HG02943 (cell line): Measurements from ENCODE around the gene LHX3.

Experiments
- ATAC-seq: cut with Tn5 transposase; IDR thresholded peaks from one replicate; pipeline ENCODE4 v1.9.1; 2021; ENCODE audit warnings: mild to moderate bottlenecking, low read depth, moderate library complexity; ENCODE audit not compliant: unreplicated experiment

The LHX3 gene

GRCh38 chr9:136204838-136205706 lies at the start of gene LHX3:
TSS of gene LHX3 (minus strand) at chr9:136205128. CDS start at chr9:136205012, 116 bp downstream.
- ATAC-seq: no peak

- no peak for ATAC-seq
Observed at GRCh38 chr9:136253246-136254130, 48.6 kb upstream of the LHX3 start.

GRCh38 chr9:136252846-136253245 lies 47.9 kb upstream of the LHX3 start:
- no peak for ATAC-seq

GRCh38 chr9:136252281-136252680 lies 47.4 kb upstream of the LHX3 start:
- no peak for ATAC-seq

- ATAC-seq: no peak
Observed at GRCh38 chr9:136251264-136252115, 46.6 kb upstream of the LHX3 start.

- ATAC-seq: no peak
Observed at GRCh38 chr9:136250676-136251075, 45.7 kb upstream of the LHX3 start.

- no peak for ATAC-seq
Observed at GRCh38 chr9:136249877-136250559, 45.1 kb upstream of the LHX3 start.

- ATAC-seq: no peak
Observed at GRCh38 chr9:136248951-136249876, 44.3 kb upstream of the LHX3 start.

- no peak for ATAC-seq
Observed at GRCh38 chr9:136247947-136248637, 43.2 kb upstream of the LHX3 start.

- ATAC-seq: no peak
Observed at GRCh38 chr9:136247551-136247916, 42.6 kb upstream of the LHX3 start.

GRCh38 chr9:136246849-136247550 lies 42.1 kb upstream of the LHX3 start:
- no peak for ATAC-seq

- peak; percentile 48 for ATAC-seq
Observed at GRCh38 chr9:136245219-136246150, 40.6 kb upstream of the LHX3 start, which contains the start of gene QSOX2. TSS of gene QSOX2 (minus strand) at chr9:136245812. CDS start at chr9:136245803, 9 bp downstream.

- ATAC-seq: no peak
Observed at GRCh38 chr9:136244969-136245218, 40.0 kb upstream of the LHX3 start.

- no peak for ATAC-seq
Observed at GRCh38 chr9:136244122-136244968, 39.4 kb upstream of the LHX3 start.

- no peak for ATAC-seq
Observed at GRCh38 chr9:136243631-136244030, 38.7 kb upstream of the LHX3 start.
